ENCODE data around the gene DNTT. TPM values are rescaled to one million over a fixed set of nuclear protein-coding genes. Genes with fewer than 3 reads are reported as not detected.

Gene DNTT
- polyA plus RNA-seq (2013, experiment 1 of 2; ENCODE audit: insufficient read length): not detected
- polyA plus RNA-seq (2013, experiment 2 of 2; ENCODE audit: insufficient read length): not detected

DNA sequence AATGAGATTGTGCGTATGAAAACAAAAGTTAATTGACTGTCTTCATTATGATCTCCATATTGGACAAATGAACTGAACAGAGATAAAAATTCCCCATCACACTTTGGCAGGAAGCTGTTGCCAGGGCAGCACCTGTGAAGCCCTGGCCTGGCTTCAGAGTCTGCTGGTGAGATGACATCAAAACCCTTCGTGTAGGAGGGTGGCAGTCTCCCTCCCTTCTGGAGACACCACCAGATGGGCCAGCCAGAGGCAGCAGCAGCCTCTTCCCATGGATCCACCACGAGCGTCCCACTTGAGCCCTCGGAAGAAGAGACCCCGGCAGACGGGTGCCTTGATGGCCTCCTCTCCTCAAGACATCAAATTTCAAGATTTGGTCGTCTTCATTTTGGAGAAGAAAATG lies at the start of gene DNTT:
DNTT (plus strand) TSS at position 205 of the 400 bp plus-strand sequence; CDS start at position 269, 64 bp downstream.
- no peak for DNase-seq

DNA sequence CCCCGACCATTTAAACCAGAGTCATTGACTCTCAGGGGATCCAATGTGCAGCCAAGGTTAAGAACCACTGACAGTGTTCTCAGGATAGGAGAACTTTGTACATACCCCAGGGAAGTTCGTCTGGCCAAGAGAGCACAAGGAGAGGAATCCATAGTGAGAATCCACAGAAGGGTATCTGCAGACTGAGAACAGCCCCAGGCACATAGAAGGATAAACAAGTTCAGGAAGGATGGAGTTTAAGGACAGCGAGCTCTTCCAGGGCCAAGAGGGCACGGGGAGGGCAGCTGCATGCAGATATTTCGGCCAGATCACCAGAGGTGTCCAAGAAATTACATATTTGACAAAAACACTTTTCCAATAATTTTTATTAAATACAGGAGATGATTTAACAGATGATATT lies 49.3 kb upstream of the DNTT start:
- no peak for DNase-seq

DNA sequence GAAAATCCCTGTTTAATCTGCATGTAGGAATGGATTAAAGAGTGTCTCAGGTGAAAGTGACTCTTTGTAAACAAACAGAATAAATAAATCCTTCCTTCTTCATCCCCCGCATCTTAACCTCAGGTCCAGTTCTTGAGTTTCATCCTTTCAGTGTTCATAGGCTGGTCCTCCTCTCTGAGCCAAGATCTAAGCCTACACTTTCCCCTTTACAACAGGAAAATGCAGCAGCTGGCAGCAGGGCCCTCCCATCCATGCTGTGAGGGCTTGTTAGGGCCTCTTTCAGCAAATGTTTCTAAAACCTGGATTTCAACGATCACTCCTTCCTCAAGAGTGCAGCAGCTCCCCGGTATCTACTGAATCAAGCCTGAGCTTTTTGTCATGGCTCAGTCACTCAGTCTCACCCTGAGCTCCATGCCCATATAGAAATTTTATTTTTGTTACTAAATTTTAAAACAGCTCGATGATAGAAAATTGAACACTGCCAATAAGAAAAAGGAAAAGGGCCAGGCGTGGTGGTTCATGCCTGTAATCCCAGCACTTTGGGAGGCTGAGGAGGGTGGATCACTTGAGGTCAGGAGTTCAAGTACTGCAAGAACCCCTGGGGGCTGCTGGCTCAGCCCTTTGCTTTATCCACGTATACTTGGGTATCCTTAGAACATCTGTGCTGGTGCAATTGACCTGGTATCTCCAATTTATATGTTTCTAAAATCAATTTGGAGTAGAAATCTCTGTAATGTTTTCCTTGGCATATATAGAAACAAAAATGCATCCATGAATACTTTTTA lies 48.5 kb upstream of the DNTT start:
- no peak for DNase-seq

DNA sequence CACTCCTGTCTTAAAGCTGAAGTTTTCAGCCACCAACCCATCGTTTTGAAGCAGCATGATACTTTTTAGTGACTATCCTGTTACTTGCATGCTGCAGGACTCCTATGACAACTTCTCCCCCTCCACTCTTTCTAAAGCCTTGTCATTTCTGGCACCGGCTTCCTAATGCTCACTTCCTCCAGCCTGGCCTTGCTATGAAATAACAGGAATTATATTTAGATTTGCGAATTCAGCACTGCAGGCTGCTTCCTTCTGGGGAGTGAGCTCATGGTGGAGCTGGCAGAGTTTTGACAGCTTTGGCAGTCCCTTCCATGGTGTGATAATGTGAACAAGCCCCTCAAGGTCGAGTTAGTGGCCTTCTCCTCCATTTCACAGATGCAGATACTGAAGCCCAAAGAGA lies 46.3 kb upstream of the DNTT start:
- no peak for DNase-seq

DNA sequence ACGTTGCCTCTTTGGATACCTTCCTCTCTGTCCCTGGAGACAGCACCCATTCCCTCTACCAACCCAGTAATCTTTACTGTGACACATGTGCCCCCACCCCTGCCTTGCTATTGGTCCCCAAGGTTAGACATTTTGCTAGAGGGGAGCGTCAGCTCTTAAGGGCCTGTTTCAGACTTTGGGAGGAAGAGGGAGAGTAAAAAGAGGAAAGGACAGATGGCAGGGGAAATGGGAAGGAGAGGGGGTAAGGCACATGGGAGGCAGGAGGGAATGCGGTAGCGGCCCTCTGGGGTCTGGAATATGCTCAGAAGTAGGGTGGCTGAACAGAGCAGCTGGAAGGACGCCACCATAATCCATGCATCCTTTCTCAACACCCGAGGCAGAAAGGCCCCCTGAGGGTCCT lies 45.1 kb upstream of the DNTT start:
- DNase-seq: no peak

DNA sequence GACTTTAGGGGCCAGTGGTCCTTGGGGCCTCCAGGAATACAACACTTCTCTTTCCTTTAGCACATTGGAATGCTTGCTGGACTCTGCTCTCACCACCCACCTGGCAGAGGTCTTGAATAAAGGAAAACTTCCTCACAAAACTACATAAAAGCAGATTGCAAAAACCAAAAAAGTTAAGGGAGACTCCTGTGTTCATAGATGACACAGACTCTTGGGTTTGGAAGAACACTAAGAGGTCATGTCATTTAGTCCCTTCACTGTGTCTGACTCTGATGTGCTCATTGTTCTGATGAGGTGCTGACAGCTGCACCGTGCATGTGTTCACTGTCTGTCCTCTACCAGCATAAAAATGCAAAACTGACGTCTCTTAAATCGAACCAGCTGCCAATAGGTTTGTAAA lies 44.2 kb upstream of the DNTT start:
- no peak for DNase-seq

DNA sequence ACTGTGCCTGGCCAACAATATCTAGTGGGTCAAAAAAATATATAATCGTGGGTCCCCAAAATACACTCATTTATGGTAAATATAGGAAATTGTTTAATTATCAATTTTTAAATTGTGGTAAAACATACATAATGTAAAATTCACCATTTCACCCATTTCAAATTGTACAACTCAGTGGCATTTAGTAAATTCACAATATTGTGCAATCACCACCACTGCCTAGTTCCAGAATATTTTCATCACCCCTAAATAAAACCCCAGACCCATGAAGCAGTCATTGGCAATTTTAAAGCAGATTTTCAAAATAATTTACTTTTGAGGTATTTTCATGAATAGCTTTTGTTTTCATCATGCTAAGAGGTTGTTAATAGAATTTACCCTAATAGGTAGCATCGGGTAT lies 43.1 kb upstream of the DNTT start:
- DNase-seq: no peak

DNA sequence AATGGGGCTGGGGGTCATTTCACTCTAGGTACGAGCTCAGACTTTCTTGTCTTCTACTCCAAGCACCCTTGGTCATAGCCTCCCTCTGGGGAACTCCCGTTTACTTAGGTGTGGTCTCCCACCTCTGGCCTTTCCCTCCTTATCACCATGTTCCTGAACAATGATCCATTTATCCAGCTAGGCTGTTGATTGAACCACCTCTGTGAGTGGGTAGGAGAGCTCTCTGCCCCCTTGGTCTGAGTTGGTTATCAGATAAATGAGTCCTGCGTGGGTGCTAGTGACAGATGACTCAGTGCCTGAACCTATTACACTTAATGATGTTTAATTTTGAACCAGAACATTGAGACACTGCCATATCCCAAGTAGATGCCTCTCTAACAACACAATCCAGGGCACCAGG lies 42.3 kb upstream of the DNTT start:
- no peak for DNase-seq

DNA sequence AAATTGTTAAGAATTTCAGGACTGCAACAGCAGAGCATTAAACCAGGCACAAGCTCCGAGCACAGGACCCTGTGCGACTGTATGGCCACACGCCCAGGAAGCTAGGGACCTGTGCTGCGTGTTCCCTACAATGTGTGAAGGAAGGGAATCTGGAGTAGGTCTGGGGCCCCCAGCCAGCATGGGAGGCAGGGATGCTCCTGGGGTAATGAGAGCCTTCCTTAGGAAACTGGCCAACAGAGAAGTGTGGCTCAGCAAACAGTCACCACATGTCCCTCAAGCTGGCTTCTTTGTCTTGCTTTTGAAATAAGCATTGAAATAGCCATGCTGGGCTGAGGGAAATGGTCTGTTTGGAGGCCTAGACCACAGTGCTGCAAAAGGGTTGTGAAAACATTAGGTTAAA lies 41.1 kb upstream of the DNTT start:
- no peak for DNase-seq

DNA sequence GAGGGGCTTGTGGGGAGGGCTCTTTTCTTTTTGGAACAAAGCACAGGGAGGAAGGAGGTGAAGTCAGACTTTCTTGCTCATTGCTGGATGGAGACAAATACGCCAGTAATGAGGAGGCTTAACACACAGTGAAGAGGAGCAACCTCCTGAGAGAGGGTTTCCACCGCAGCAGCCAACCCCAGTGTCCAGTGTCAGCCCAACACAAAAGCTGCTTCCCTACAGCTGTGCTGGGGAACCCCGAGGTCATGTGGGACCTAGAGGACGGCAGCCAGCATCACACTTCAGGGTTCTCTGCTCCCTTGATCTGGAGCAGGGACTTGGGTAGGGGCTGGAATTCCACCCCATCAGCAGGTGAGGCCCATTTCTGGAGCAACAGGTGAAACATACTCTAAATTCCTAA lies 40.6 kb upstream of the DNTT start:
- no peak for DNase-seq

DNA sequence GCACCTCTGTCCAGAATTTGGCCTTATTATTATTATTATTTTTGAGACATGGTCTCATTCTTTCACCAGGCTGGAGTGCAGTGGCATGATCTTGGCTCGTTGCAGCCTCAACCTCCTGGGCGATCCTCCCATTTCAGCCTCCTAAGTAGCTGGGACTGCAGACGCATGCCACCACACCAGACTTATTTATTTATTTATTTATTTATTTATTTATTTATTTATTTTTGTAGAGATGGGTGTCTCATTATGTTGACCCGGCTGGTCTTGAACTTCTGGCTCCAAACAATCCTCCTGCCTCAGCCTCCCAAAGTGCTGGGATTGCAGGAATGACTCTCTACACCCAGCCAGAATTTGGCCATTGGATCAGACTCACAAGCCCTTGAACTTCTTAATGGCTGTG lies 39.3 kb upstream of the DNTT start:
- DNase-seq: no peak

DNA sequence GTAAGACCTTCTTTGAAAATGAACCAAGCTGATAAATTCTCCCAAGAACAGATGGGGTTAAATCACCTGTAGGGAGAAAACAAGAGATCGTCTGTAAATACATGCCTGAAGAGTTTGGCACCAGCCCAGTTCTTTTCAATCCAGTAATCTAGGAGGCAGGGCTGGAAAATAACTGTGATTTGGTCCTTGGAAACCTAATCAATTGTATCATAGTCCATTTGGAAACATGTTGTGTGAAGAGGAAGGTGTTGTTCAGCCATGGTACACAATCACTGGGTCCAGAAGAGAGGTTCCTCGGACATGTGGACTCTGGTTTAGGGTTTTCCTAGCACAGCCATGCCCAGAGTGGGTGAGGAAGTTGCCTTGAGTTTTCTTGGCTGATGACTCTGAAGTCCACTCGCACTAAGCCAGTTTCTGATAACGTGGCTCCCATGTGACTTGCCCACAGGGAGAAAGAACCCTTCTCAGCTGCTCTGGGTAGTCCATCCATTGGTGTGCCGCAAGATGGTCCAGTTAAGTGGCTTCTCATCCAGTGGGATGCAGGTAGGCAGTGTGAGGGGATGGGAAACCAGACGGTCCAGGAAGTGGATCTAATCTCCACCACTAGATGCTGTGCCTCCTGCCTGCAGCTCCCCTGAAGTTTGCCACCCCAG lies 38.0 kb upstream of the DNTT start:
- no peak for DNase-seq

DNA sequence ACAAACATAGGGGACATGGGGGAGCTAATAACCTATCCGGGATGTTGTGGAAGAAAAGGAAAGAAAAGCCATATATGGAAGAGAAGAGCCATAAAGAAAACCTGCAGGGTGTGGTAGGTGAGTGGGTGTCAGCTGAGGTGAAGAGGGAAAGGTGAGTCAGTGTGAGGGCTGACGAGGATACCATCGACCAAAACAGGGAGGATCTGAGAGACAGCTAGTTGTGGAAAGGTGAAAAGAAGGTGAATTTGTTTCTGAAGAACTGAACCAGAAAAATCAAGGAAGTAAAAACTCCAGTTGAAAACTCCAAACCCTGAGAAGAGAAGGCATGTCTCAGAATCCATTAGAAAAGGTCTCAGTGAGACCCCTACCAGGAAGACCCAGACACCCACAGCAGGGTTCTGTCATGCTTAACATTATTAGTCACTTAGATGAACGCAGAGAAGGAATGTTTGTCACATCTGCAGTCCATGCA lies 37.0 kb upstream of the DNTT start:
- no peak for DNase-seq

DNA sequence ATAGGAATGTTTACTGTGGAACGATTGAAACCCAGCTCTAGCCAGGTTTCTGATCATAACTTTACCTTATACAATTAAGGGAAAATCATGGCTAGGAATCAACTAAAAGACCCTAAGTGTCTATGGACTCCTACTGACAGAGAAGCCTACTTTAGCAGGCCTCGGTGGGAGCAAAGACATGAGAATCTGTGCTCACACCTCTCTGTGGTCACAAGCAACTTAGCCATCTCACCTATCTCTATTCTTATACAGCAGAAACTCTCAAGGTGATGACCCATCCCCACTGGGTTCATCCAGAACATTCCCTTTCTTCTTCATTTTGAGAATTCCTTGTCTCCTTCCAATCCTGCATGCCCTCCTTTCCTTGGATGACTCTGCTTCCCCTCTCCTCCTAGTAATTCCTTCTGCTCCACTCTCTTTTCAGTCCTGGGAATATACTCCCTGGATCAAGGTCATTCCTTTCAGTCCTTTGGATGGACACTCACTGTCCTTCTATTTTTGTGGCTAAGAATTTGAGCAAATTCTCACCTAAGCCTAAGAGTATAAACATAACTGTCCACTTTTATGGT lies 35.8 kb upstream of the DNTT start:
- no peak for DNase-seq

DNA sequence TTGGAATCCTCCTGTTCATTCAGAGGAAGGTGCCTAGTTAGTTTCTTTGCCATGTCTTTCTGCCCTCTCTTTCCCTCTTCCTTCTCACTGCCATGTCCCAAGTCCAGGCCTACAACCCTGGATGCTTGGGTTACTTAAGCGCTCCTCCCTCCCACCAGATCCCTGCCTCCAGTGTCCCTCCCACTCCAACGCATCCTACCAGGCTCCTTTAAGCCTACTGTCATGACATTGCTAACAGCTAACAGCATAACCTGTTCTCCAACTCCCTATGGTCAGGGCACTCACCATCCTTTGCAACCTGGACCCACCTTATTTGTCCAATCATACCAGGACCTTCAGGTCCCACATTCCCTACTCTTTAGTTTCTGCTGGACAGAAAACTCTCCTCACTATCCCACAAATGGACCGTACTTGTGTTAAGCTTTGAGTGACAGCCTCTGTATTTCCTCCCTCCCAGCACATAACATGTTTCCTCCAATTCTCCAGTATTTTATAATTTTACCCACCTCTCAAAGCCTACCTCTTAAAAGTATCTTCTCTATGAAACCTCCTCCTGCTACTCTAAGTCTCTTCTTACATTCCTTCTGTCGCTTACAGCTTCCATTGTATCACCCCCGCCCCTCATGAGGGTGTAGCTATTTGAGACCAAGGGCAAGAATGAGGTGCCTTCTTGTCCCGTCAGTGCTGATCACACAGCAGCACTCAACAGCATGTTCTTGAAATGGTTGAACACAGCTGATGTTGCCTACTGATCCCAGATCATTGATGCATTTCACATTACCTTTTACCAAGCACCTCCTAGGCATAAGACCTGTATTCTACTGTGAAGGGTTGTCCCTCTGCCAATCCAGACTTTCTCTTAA lies 34.6 kb upstream of the DNTT start:
- DNase-seq: no peak

DNA sequence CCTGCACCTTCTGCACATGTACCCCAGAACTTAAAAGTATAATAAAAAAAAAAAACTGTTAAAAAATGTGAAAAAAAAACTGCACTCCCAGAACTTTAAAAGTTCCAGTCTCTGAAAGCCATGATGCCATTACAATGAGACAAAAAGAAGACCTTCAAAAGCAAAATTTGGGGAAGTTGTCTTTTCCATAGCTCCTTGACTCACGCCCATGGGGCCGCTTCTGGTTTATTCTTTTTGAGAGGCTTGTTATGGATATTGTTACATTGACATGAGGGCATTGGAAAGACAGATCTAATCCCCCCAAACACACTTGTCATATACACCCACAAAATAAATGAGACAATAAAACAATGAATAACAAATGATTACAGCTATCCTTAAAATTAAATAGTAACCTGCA lies 33.7 kb upstream of the DNTT start:
- no peak for DNase-seq

DNA sequence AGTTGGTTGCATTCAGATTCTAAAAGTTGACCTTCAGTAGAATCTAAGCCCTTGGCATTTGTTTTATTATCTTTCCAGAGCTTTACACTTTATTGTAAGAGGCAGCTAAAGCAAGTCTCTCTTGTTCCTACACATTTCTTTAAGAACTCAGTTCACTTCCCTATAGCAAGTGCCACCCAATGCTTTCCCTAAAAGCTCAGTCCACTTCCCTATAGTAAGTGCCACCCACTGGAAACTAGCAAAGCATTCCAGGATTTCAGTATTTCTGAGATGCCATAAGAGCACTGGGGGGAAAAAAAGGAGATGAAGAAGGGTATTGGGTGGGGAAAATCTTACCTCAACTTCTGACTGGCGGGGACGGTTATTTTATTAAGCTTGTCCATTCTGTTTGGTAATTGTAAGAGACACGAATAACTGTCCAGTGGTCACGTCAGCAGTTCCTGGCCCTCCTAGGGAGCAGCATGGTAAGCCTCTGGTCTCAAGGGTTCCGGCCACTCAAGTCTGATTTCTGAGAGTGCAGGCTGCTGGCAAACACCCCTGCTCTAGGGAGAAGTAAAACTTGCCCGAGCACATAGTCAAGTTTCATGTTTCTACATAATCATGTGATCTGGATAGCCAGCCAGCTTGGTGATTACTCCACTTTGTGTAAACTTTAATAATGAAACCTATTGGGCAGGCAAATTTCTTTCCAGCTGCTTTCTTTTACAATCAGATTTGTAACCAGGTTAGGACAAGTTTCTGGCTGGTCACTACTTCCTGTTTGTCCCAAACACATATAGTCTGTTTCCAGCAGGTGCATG lies 33.0 kb upstream of the DNTT start, which contains the start of gene BLNK:
BLNK (minus strand) TSS at position 554 of the 800 bp plus-strand sequence; CDS start at position 383, 171 bp downstream.
- no peak for DNase-seq

DNA sequence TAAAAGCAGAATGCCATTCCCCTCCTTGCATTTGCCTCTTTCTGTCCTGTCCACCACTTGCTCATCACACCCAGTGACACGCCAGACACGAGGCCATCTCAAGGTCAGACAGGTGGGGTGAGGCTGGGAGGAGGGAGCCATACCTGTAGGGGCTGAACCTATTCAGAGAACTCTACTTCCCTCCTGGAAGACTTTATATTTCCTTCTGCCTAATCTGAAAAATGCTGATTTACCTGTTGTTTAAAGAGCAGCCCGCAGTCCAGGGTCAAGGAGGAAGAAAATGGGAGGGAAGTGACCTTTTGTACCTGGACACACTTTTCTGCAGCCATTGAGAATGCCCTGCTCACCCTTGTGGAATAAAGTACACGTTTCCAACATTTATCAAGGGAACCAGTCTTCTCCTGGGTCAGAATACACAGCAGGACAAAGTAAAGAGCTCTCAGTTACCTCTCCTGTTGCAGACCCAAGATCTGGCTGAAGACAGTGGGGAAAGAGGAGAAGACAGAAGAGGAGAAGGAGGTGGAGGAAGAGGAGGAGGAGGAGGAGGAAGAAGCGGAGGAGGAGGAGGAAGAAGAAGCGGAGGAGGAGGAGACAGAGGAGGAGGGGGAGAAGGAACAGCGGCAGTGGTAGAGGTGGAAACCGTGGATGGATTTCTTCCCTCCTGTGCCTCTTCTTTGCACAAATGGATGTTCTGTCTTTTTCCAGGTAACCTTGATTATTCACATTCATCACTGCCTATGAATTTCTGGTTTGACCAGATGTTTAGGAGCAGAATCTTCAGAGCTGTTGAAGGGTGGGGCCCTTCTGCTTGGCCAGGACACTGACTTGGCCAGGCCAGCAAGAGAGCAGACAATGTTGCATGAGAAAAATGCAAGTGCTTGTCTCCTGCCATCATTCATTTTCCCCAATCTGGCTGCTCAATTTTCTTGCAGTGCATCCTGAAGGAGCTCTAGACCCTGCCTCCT lies 31.6 kb upstream of the DNTT start:
- no peak for DNase-seq

DNA sequence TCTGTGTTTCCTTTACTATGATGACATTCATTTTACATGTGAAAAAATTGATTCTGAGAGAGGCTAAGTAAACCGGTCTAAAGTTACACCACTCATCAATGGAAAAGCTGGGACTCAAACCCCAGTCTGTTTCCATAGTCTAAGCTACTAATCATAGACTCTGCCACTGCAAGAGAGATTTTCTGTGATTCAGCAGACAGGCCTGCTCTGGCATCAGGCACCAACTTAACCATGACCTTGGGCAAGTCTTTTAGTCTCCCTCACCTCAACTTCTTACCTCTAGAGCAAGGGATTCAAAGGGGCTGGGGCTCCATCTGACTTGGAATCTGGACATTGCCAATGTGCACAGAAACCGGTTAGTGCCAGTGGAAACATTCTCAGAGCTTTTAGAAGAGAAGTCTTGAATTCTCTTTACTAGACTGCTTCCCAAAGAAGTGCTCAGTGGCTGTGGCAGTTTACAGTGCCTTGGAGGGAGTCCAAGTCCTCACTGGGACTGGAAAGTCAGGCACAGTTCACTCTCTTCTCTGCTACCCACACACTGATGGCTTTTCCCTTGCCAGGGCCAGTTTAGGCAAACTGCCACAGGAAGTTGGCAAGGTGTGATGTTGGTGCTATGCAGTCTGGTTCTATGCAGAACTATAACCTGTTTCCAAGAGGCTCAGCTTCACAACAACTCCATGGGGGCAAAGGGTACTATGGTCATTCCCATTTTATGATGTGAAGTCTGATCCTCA lies 28.4 kb upstream of the DNTT start:
- DNase-seq: no peak

DNA sequence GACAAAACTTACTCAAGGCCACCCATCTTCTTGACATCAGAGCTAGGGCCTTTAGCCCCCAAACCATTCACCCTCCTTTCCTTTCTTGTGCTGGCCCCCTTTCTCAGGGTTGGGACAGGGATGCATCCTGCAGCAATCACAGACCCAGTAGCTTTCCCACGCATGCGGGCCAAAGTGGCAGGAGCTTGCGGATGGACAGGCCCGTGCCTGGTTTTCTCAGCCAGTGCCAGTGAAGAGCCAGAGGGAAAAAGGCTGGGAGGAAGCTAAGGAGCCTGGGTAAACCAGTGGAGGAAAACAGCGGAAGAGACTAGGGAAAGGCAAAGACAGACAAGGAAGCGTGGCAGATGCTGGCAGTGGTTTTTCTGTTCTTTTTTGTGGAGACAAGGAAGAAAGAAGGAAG lies 27.8 kb upstream of the DNTT start:
- DNase-seq: no peak

Measured in fibroblast of skin of scalp (primary cell).